Medulla oblongata (tissue), 1 donor: ENCODE data around the gene BLVRB.
"Not testable (repeated sequence)": the region's sequence is repeated elsewhere in the genome, so short reads cannot be mapped to it uniquely, and the experiment has no call there.

Source experiments
- DNase-seq: peaks from one replicate; pipeline ENCODE4 v3.0.0-alpha.2; 2015; ENCODE audit errors: extremely low spot score

BLVRB gene

GRCh38 chr19:40465557-40466218 lies at the start of gene BLVRB:
TSS of gene BLVRB (minus strand) at chr19:40465745. CDS start at chr19:40465688, 57 bp downstream.
- peak; percentile 100 for DNase-seq

GRCh38 chr19:40513741-40514315 lies 48.3 kb upstream of the BLVRB start:
- no peak for DNase-seq

DNA sequence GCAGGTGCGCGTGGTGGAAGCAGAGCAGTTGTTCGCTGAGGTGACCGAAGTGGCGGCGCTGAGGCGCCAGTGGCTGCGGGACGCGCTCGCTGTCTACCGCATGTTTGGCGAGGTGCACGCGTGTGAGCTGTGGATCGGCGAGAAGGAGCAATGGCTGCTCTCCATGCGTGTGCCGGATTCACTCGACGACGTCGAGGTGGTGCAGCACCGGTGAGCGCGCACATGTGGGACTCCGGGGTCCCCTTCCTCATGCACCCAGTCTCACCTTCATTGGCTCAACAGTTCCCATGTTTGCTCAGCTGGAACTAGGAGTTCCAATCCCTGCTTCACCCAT lies 47.8 kb upstream of the BLVRB start:
- no peak for DNase-seq

DNA sequence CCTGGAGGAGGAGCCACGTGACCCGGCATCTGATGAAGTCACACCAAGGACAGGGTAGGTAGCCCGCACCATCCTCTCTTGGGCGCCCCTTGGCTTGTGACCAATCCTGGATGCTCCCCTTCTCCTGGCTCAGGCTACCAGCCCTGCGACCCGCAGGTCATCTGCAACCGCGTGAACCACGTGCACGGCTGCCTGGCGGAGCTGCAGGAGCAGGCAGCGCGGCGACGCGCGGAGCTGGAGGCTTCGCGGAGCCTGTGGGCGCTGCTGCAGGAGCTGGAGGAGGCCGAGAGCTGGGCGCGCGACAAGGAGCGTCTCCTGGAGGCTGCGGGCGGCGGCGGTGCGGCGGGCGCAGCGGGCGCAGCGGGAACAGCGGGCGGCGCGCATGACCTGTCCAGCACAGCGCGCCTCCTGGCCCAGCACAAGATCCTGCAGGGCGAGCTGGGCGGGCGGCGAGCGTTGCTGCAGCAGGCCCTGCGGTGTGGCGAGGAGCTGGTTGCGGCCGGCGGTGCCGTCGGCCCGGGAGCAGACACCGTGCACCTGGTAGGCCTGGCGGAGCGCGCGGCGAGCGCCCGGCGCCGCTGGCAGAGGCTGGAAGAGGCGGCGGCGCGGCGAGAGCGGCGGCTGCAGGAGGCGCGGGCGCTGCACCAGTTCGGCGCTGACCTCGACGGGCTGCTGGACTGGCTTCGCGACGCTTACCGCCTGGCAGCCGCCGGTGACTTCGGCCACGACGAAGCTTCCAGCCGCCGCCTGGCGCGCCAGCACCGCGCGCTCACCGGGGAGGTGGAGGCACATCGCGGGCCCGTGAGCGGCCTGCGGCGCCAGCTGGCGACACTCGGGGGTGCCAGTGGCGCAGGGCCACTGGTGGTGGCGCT lies 47.2 kb upstream of the BLVRB start:
- DNase-seq: no peak

GRCh38 chr19:40512110-40512472 lies 46.5 kb upstream of the BLVRB start:
- DNase-seq: no peak

- no peak for DNase-seq
Measured at GRCh38 chr19:40511487-40511886, 45.9 kb upstream of the BLVRB start.

DNA sequence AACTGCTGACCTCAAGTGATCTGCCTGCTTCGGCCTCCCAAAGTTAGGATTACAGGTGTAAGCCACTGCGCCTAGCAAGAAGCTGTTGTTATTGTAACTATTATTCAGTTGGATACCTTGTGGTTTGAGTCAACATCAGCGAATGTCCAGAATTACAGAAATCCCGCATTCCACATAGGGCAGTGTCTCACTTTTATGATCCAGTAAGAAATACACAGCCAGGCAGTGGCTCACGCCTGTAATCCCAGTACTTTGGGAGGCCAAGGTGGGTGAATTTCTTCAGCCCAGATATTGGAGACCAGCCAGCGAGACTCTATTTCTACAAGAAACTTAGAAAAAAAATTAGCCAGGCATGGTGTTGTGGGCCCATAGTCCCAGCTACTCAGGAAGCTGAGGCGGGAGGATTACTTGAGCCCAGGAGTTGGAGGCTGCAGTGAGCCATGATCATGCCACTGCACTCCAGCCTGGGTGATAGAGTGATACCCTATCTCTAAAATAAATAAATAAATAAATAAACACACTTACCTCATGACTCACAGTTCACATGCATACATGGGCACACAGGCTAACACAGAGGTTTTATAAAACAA lies 45.1 kb upstream of the BLVRB start:
- no peak for DNase-seq

GRCh38 chr19:40508739-40509260 lies 43.3 kb upstream of the BLVRB start:
- DNase-seq: no peak

DNA sequence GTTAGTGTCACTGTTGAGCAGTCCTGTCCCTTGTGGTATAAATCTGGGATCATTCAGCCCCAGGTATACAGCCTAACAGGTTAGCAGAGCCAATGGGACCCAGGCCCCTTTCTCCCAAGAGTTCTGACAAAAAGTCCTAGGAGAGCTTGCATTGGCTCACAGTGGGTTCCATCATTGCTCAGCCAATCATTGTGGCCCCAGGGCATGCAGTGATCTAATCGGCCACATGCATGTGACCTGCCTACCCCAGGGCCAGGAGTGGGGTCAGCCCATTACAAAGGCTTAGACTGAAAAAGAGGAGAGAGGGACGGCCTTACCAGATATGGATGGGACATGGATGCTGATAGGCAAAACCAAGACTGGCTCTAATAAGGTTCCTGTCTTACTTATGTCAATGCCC lies 42.3 kb upstream of the BLVRB start:
- DNase-seq: no peak

DNA sequence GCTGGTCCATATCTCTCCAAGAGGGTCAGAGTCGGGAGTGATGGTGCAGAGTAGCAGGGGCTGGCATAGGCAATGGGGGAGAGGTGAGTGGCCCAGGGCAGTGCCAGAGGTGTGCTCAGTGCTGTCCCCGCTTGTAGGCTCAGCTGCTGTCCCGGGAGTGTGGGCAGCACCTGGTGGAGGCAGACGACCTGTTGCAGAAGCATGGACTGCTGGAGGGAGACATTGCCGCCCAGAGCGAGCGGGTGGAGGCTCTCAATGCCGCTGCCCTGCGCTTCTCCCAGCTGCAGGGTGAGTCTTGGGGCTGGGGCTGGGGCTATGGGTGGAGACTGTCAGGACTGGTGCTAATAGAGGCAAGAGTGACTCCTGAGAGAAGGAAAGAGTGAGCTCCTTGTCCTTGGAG lies 40.6 kb upstream of the BLVRB start:
- no peak for DNase-seq

GRCh38 chr19:40503320-40503695 lies 37.8 kb upstream of the BLVRB start:
- DNase-seq: no peak

DNA sequence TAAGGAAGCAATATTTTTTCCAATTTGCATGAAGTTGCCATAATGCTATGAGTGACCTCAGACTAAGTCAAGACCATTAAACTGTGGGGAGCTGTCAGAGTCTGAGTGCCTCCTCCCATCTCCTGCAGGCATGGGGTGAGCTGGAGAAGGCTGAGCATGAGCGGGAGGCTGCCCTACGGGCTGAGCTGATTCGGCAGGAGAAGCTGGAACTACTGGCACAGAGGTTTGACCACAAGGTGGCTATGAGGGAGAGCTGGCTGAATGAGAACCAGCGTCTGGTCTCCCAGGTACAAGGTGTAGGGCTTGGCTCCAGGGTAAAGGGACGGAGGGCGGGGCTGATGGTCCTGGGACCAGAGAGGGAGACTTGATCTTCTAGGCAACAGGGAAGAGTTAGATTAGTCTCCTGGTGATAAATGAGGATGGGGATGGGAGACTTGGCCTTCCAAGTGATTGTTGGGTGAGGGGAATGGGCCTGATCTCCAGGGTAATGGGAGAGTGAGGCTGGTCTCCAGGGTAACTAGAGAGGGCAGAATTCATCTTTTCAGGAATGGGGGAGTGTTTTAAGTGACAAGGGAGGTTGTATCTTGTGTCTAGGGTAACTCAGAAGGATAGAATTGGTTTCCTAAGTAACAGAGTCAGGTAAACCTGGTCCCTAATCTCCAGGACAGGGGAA lies 37.2 kb upstream of the BLVRB start:
- DNase-seq: no peak

- DNase-seq: no peak
Measured at GRCh38 chr19:40502081-40502480, 36.5 kb upstream of the BLVRB start.

DNA sequence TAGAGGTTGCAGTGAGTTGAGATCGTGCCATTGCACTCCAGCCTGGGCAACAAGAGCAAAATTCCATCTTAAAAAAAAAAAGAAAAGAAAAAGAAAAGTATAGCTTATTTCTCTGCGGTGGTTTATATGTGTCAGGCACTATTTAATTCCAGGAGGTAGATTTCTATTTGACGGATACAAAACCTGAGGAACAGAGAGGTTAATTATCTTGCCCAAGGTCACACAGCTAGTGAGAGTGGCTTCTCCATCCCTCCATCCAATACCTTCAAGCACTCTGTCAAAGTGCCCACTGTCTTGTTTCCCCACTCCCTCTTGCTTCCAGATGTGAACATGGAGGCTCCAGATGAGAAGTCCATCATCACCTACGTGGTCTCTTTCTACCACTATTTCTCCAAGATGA lies 36.1 kb upstream of the BLVRB start:
- no peak for DNase-seq

- not testable (repeated sequence) for DNase-seq
Measured at GRCh38 chr19:40500678-40501530, 35.4 kb upstream of the BLVRB start.

DNA sequence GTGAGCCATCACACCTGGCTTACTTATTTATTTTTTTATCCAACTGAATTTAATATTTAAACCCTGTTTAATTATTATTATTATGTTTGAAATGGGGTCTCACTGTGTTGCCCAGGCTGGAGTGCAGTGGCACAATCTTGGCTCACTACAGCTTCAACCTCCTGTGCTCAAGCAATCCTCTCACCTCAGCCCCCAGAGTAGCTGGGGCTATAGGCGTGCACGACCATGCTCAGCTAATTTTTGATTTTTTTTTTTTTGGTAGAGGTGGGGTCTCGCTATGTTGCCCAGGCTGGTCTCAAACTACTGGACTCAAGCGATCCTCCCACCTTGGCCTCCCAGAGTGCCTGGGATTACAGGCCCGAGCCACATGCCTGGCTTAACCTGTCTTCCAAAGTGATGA lies 33.8 kb upstream of the BLVRB start:
- DNase-seq: no peak

DNA sequence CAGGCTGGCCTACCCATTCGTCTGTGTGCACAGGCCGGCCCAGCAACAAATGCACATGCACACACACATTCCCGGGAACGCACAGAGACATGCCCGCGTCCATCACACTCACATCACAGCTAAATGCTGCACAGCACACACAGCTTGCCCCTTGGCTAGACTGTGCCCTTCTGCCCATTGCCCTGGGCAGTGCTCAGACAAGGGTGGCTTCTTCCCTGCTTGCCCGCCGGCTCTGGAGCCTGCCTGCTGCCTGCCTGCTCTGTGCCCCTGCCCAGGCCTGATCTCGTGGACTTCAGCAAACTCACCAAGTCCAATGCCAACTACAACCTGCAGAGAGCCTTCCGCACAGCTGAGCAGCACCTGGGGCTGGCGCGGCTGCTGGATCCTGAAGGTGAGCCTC lies 31.7 kb upstream of the BLVRB start:
- no peak for DNase-seq

DNA sequence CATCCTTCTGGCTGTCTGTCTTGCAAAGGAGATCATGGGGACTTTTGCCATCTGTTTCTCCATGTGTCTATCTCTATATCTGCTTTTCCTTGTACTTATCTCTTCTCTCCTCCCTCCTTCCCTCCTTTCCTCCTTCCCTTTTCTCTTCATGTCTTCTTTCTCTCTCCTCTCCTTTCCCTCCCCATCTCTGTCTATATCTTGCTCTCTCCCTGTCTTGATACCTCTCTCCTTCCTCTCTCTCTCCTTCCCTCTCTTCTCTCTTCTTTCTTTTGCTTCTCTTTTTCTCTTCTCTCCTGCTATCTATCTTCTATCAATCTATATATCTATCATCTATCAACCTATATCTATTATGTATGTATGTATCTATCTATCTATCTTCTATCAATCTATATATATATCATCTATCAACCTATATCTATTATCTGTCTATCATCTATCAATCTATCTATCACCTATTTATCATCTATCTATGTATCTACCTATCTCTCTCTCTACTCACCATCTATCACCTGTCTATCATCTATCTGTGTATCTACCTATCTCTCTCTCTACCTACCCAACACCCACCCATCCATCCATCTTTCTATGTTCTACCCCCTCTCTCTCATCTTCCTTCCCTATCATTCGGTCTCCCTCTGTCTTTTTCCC lies 28.8 kb upstream of the BLVRB start:
- DNase-seq: no peak

DNA sequence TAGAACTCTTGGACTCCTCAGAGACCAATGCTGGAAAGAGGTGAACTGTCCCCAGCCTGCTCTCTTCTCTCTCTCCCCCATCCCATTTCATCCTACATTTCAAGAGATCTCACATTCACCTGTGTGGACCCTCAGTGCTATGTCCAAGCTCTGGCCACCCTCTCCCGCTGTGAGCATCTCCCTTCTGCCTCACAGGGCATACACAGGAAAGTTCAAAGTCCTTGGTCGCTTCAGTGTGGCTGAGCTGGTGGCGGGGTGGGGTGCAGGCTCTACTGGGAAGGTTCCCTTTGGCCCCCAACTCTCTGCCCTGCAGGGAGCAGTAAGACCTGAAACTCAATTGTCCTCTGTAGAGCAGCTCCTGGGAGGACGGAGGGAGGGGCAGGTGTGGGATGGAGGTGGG lies 28.2 kb upstream of the BLVRB start:
- DNase-seq: no peak

GRCh38 chr19:40492274-40492673 lies 26.7 kb upstream of the BLVRB start:
- DNase-seq: no peak

GRCh38 chr19:40489882-40490230 lies 24.3 kb upstream of the BLVRB start:
- DNase-seq: no peak
